Left lung (tissue), 14 donors: ENCODE data around the gene NUPR2. TPM values are rescaled to one million over a fixed set of nuclear protein-coding genes. Genes with fewer than 3 reads are reported as not detected.
A peak's percentile ranks its signal among the peaks of the same experiment; 100 is the strongest.
"Not testable (repeated sequence)": the region's sequence is repeated elsewhere in the genome, so short reads cannot be mapped to it uniquely, and the experiment has no call there.

ENCODE experiments used
- ATAC-seq: fragments of 200-7000 bp; cut with Tn5 transposase; one replicate; pipeline ENCODE4 v1.9.1; 2020; ENCODE audit warnings: moderate library complexity
- DNase-seq, 4 donors: peaks; one replicate each; pipeline ENCODE4 v3.0.0-alpha.2; 2013 to 2020
- H3K27ac ChIP-seq, 2 donors: fragments of 200-600 bp; sonication (generic) in 1 of 2; one replicate each; pipeline versions ENCODE4 v1.5.0 to v1.8.0; 2020 to 2021
- H3K27me3 ChIP-seq, 2 donors: fragments of 200-600 bp; sonication (generic) in 1 of 2; one replicate each; pipeline versions ENCODE4 v1.5.0 to v1.8.0; 2020 to 2021
- H3K36me3 ChIP-seq, 2 donors: fragments of 200-600 bp; sonication (generic) in 1 of 2; one replicate each; pipeline versions ENCODE4 v1.5.0 to v1.8.0; 2020 to 2021
- H3K4me1 ChIP-seq, 2 donors: fragments of 200-600 bp; one replicate each; pipeline ENCODE4 v1.8.0; 2021
- H3K4me3 ChIP-seq, 2 donors: fragments of 200-600 bp; sonication (generic) in 1 of 2; one replicate each; pipeline versions ENCODE4 v1.5.0 to v1.8.0; 2020 to 2021; ENCODE audit warnings: mild to moderate bottlenecking in 1 of 2
- H3K9me3 ChIP-seq, 2 donors: fragments of 200-600 bp; sonication (generic) in 1 of 2; one replicate each; pipeline versions ENCODE4 v1.5.0 to v1.8.0; 2020 to 2021
- CTCF ChIP-seq, 2 donors: fragments of 200-600 bp; sonication (generic) in 1 of 2; IDR thresholded peaks; one replicate each; pipeline versions ENCODE4 v1.5.0 to v1.8.0; 2021; ENCODE audit warnings: antibody characterized with exemption in 2 of 2
- intact Hi-C, 2 donors: fragments of 100-400 bp; cut with DNase I; formaldehyde crosslinking; loops; one replicate each; pipeline versions ENCODE4 v1.11.2 to v1.14.2; 2022
- long read RNA-seq, 12 donors: library from polyadenylated mRNA in 2 of 12; unstranded in 2 of 12; transcript quantifications; one replicate each; pipeline ENCODE4 v2.0.0 and lab custom pipeline, GENCODE V29; 2019 to 2026
- polyA plus RNA-seq, 6 donors: library from polyadenylated mRNA; unstranded; fragments of 120-200 nt; gene quantifications; one replicate each; pipeline ENCODE4 v1.2.1, GENCODE V29; 2013; ENCODE audit not compliant: insufficient read length in 6 of 6
- total RNA-seq, 2 donors: library from RNA; stranded (reverse); fragmentation: NEBNext Ultra II Directional; extraction: Animal tissue kit (Norgen Biotek cat#: 25700); gene quantifications; one replicate each; pipeline ENCODE4 v1.2.1, GENCODE V29; 2021
- donor health status: DM: no; HTN: yes; CAD: no.
- donor health status: DM: no; HTN: no; CAD: no.

The NUPR2 gene
- total RNA-seq (1 to 10 TPM in 1 of 2 donors, under 1 TPM in 1; 0.99 to 4.6 TPM), polyA plus RNA-seq (1 to 10 TPM; 3.4 to 4.2 (median 4.0) TPM)
- long read RNA-seq, donor 1, transcript NUPR2-201 (2 exons, 603 nt): major isoform, 5 of 34 reads
- long read RNA-seq, donor 1, partial matches to known transcripts: 11 of 34 reads
- long read RNA-seq, donor 1, other reads (novel, unspliced or antisense): 18 of 34 reads
- long read RNA-seq, donor 2, transcript NUPR2-201 (2 exons, 603 nt): major isoform, 8 of 8 reads
- long read RNA-seq, donor 2, partial matches to known transcripts: 0 of 8 reads
- long read RNA-seq, donor 2, other reads (novel, unspliced or antisense): 0 of 8 reads
- long read RNA-seq, donor 3, transcript NUPR2-201 (2 exons, 603 nt): major isoform, 6 of 6 reads
- long read RNA-seq, donor 3, partial matches to known transcripts: 0 of 6 reads
- long read RNA-seq, donor 3, other reads (novel, unspliced or antisense): 0 of 6 reads
- long read RNA-seq, donor 4, transcript NUPR2-201 (2 exons, 603 nt): major isoform, 7 of 7 reads
- long read RNA-seq, donor 4, partial matches to known transcripts: 0 of 7 reads
- long read RNA-seq, donor 4, other reads (novel, unspliced or antisense): 0 of 7 reads
- long read RNA-seq, donor 5, transcript NUPR2-201 (2 exons, 603 nt): major isoform, 8 of 8 reads
- long read RNA-seq, donor 5, partial matches to known transcripts: 0 of 8 reads
- long read RNA-seq, donor 5, other reads (novel, unspliced or antisense): 0 of 8 reads
- long read RNA-seq, donor 6, transcript NUPR2-201 (2 exons, 603 nt): major isoform, 6 of 6 reads
- long read RNA-seq, donor 6, partial matches to known transcripts: 0 of 6 reads
- long read RNA-seq, donor 6, other reads (novel, unspliced or antisense): 0 of 6 reads
- long read RNA-seq, donor 7, partial matches to known transcripts: 0 of 4 reads
- long read RNA-seq, donor 7, other reads (novel, unspliced or antisense): 0 of 4 reads
- long read RNA-seq, donor 8, partial matches to known transcripts: 0 of 1 reads
- long read RNA-seq, donor 8, other reads (novel, unspliced or antisense): 0 of 1 reads
- long read RNA-seq, donor 9: 0 reads
- long read RNA-seq, donor 10, partial matches to known transcripts: 0 of 3 reads
- long read RNA-seq, donor 10, other reads (novel, unspliced or antisense): 0 of 3 reads
- long read RNA-seq, donor 11, partial matches to known transcripts: 0 of 1 reads
- long read RNA-seq, donor 11, other reads (novel, unspliced or antisense): 0 of 1 reads
- long read RNA-seq, donor 12, partial matches to known transcripts: 0 of 3 reads
- long read RNA-seq, donor 12, other reads (novel, unspliced or antisense): 0 of 3 reads

- Histone ChIP-seq H3K4me1 (no peaks in the 10 kb centered on the region), H3K4me3 (no peak within 1 kb of the TSS), H3K27ac (no peak within 1 kb of the TSS), H3K36me3 (no peaks in the 10 kb centered on the region), H3K27me3 (peaks cover 8 to 38% of the 10 kb centered on the region in 2 donors), H3K9me3 (no peaks in the 10 kb centered on the region)
- peak in 1 of 4 donors; percentile 79 for DNase-seq
- no peak for TF ChIP-seq CTCF (IDR thresholded peaks at IDR 0.05)
- intact Hi-C loops: no loop called here
- ATAC-seq: peak; percentile 88
Measured at GRCh38 chr7:56115852-56116538, at the start of gene NUPR2. TSS of gene NUPR2 (minus strand) at chr7:56116417. CDS start at chr7:56116314, 103 bp downstream.

GRCh38 chr7:56157238-56157790 is 41.1 kb upstream of the NUPR2 start:
- H3K4me1 ChIP-seq: no peaks in the 10 kb centered on the region
- no peak for TF ChIP-seq CTCF (IDR thresholded peaks at IDR 0.05)
- no peak overlapping the region for H3K4me3 ChIP-seq
- DNase-seq (no peak), ATAC-seq (no peak)
- no peak overlapping the region for H3K27ac ChIP-seq
- H3K36me3 ChIP-seq: no peaks in the 10 kb centered on the region
- H3K27me3 ChIP-seq: no peaks in the 10 kb centered on the region
- intact Hi-C loops: no loop called here
- peaks cover 0 to 31% of the 10 kb centered on the region in 2 donors for H3K9me3 ChIP-seq

GRCh38 chr7:56131062-56131461 is 14.8 kb upstream of the NUPR2 start:
- H3K4me1 ChIP-seq, H3K9me3 ChIP-seq, H3K27ac ChIP-seq, H3K27me3 ChIP-seq, intact Hi-C loops, H3K36me3 ChIP-seq, DNase-seq, ATAC-seq, H3K4me3 ChIP-seq: not testable (repeated sequence)

- ATAC-seq (no peak), DNase-seq (no peak)
- no peaks in the 10 kb centered on the region for H3K27me3 ChIP-seq
- intact Hi-C loops: no loop called here
- no peak overlapping the region for H3K4me3 ChIP-seq
- no peak overlapping the region for H3K27ac ChIP-seq
- H3K9me3 ChIP-seq: no peaks in the 10 kb centered on the region
- H3K36me3 ChIP-seq: no peaks in the 10 kb centered on the region
- TF ChIP-seq CTCF (IDR thresholded peaks at IDR 0.05): no peak
- no peaks in the 10 kb centered on the region for H3K4me1 ChIP-seq
Measured at GRCh38 chr7:56127241-56127975, 11.2 kb upstream of the NUPR2 start.
